Activated CD8-positive, alpha-beta memory T cell treated with anti-CD3 and anti-CD28 coated beads, Interleukin-2, amount 50 U/mL, for 48 hours (primary cell): ENCODE data around the gene ZEB2.

ENCODE experiments used
- DNase-seq: peaks from one replicate; pipeline ENCODE4 v3.0.0-alpha.2; 2020

The ZEB2 gene

GRCh38 chr2:144519934-144520731, at the start of gene ZEB2:
Gene ZEB2 (minus strand): TSS chr2:144520119. CDS start chr2:144517350, 2,769 bp downstream.
- DNase-seq = no peak

- no peak for DNase-seq
These were observed 47.8 kb upstream of the ZEB2 start for GRCh38 chr2:144567745-144568144.

GRCh38 chr2:144566448-144566847, 46.5 kb upstream of the ZEB2 start:
- no peak for DNase-seq

GRCh38 chr2:144560251-144560650, 40.3 kb upstream of the ZEB2 start:
- no peak for DNase-seq

GRCh38 chr2:144559681-144560080, 39.8 kb upstream of the ZEB2 start:
- DNase-seq = no peak

- DNase-seq = no peak
These were observed 39.3 kb upstream of the ZEB2 start for GRCh38 chr2:144559242-144559641.

- no peak for DNase-seq
These were observed 34.7 kb upstream of the ZEB2 start for GRCh38 chr2:144554492-144555210.

- no peak for DNase-seq
These were observed 33.5 kb upstream of the ZEB2 start for GRCh38 chr2:144553379-144553778.

- no peak for DNase-seq
These were observed 32.9 kb upstream of the ZEB2 start for GRCh38 chr2:144552821-144553220.

- no peak for DNase-seq
These were observed 31.0 kb upstream of the ZEB2 start for GRCh38 chr2:144550911-144551310.

GRCh38 chr2:144550084-144550483, 30.2 kb upstream of the ZEB2 start:
- DNase-seq = no peak

- no peak for DNase-seq
These were observed 28.7 kb upstream of the ZEB2 start for GRCh38 chr2:144548532-144549191.

GRCh38 chr2:144548088-144548487, 28.2 kb upstream of the ZEB2 start:
- no peak for DNase-seq

GRCh38 chr2:144547494-144547893, 27.6 kb upstream of the ZEB2 start:
- no peak for DNase-seq

- DNase-seq = no peak
These were observed 27.0 kb upstream of the ZEB2 start for GRCh38 chr2:144546933-144547332.

GRCh38 chr2:144545787-144546186, 25.9 kb upstream of the ZEB2 start:
- DNase-seq = no peak

GRCh38 chr2:144544053-144544452, 24.1 kb upstream of the ZEB2 start:
- DNase-seq = no peak

GRCh38 chr2:144541396-144541795, 21.5 kb upstream of the ZEB2 start:
- DNase-seq = no peak

- DNase-seq = no peak
These were observed 19.4 kb upstream of the ZEB2 start for GRCh38 chr2:144539289-144539782.

- DNase-seq = no peak
These were observed 15.4 kb upstream of the ZEB2 start for GRCh38 chr2:144535300-144535699.

GRCh38 chr2:144533221-144533620, 13.3 kb upstream of the ZEB2 start:
- DNase-seq = no peak

- no peak for DNase-seq
These were observed 10.7 kb upstream of the ZEB2 start for GRCh38 chr2:144530596-144530995.

- no peak for DNase-seq
These were observed 9.9 kb upstream of the ZEB2 start for GRCh38 chr2:144529841-144530240.

- no peak for DNase-seq
These were observed 8.2 kb upstream of the ZEB2 start for GRCh38 chr2:144528108-144528507.
